ENCODE measurements around the gene PRKAR1B. TPM values are rescaled to one million over a fixed set of nuclear protein-coding genes. Genes with fewer than 3 reads are reported as not detected.

The PRKAR1B gene
- total and polyA plus RNA-seq, 10 of the 15 experiments (the other 5 are each of a cell fraction or from before 2014, with no cell fraction given) = 1.4 to 45.6 (median 19.3) TPM

DNA sequence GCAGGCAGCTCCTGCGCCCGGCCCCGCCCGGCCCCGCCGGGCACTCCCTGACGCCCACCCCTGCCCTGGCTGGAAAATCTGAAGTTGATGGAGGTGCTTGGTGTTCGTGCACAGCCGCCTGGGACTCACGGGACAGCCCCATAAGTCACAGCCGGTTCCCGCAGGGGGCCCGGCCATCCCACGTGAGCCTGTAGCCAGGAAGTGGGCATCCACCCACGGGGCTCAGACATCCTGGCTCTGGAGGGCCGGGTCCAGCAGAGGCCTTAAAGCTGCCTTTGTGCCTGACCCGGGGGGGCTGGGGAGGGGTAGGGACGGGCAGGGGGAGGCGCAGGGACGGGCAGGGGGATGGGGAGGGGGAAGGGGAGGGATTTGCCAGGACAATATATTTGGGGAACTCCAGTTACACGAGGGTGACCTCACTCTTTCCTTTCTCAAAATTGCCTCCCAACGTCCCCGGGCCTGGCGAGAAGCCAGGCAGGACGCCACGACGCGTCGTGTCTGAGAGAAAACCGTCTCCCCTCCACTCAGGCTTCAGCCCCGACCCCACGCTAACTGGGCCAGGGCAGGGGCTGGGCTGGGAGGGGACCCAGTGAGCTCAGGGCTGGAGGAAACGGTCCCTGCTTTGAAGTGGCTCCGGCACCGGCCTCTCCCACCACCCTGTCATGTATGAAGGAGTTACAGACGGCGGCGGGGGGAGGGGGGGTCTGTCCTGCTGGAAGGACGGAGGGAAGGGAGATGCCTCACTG lies 125.3 kb downstream of the PRKAR1B start (continued):
- TF ChIP-seq, protein P1, sequence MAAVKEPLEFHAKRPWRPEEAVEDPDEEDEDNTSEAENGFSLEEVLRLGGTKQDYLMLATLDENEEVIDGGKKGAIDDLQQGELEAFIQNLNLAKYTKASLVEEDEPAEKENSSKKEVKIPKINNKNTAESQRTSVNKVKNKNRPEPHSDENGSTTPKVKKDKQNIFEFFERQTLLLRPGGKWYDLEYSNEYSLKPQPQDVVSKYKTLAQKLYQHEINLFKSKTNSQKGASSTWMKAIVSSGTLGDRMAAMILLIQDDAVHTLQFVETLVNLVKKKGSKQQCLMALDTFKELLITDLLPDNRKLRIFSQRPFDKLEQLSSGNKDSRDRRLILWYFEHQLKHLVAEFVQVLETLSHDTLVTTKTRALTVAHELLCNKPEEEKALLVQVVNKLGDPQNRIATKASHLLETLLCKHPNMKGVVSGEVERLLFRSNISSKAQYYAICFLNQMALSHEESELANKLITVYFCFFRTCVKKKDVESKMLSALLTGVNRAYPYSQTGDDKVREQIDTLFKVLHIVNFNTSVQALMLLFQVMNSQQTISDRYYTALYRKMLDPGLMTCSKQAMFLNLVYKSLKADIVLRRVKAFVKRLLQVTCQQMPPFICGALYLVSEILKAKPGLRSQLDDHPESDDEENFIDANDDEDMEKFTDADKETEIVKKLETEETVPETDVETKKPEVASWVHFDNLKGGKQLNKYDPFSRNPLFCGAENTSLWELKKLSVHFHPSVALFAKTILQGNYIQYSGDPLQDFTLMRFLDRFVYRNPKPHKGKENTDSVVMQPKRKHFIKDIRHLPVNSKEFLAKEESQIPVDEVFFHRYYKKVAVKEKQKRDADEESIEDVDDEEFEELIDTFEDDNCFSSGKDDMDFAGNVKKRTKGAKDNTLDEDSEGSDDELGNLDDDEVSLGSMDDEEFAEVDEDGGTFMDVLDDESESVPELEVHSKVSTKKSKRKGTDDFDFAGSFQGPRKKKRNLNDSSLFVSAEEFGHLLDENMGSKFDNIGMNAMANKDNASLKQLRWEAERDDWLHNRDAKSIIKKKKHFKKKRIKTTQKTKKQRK (IDR thresholded peaks at IDR 0.05; ENCODE audit: low read depth, low read length) = no peak
- peak; percentile 88 for TF ChIP-seq IKZF1 (conservative IDR thresholded peaks at IDR 0.05)
- TF ChIP-seq, protein P2, sequence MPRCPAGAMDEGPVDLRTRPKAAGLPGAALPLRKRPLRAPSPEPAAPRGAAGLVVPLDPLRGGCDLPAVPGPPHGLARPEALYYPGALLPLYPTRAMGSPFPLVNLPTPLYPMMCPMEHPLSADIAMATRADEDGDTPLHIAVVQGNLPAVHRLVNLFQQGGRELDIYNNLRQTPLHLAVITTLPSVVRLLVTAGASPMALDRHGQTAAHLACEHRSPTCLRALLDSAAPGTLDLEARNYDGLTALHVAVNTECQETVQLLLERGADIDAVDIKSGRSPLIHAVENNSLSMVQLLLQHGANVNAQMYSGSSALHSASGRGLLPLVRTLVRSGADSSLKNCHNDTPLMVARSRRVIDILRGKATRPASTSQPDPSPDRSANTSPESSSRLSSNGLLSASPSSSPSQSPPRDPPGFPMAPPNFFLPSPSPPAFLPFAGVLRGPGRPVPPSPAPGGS (IDR thresholded peaks at IDR 0.05; ENCODE audit: borderline replicate concordance, insufficient read depth, low read depth, low read length, poor library complexity, severe bottlenecking) = peak; percentile 79
- TF ChIP-seq, protein P3, sequence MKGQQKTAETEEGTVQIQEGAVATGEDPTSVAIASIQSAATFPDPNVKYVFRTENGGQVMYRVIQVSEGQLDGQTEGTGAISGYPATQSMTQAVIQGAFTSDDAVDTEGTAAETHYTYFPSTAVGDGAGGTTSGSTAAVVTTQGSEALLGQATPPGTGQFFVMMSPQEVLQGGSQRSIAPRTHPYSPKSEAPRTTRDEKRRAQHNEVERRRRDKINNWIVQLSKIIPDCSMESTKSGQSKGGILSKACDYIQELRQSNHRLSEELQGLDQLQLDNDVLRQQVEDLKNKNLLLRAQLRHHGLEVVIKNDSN (IDR thresholded peaks at IDR 0.05; ENCODE audit: borderline replicate concordance, extremely low read length, insufficient read depth, low read depth, low read length) = peak; percentile 83
- TF ChIP-seq MYC (IDR thresholded peaks at IDR 0.05; ENCODE audit: insufficient read depth, insufficient read length, insufficient replicate concordance, low read length, severe bottlenecking) = no peak
- TF ChIP-seq, protein P4, sequence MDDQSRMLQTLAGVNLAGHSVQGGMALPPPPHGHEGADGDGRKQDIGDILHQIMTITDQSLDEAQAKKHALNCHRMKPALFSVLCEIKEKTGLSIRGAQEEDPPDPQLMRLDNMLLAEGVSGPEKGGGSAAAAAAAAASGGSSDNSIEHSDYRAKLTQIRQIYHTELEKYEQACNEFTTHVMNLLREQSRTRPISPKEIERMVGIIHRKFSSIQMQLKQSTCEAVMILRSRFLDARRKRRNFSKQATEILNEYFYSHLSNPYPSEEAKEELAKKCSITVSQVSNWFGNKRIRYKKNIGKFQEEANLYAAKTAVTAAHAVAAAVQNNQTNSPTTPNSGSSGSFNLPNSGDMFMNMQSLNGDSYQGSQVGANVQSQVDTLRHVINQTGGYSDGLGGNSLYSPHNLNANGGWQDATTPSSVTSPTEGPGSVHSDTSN (IDR thresholded peaks at IDR 0.05; ENCODE audit: insufficient replicate concordance, low read depth, low read length) = no peak
- no peak for TF ChIP-seq NR2C2 (IDR thresholded peaks at IDR 0.05; ENCODE audit: borderline replicate concordance, control insufficient read depth, insufficient read length, low read depth)
- 0 out of 2 replicates have a peak, but pooled peaks have one; percentile 31 for TF ChIP-seq SIN3A (IDR thresholded peaks at IDR 0.05; ENCODE audit: low read depth, low read length)
- 0 out of 2 replicates have a peak, but pooled peaks have one; percentile 37 for TF ChIP-seq POLR2AphosphoS2 (IDR thresholded peaks at IDR 0.05; ENCODE audit: low read depth, low read length)
- TF ChIP-seq ASH2L (IDR thresholded peaks at IDR 0.05; ENCODE audit: borderline replicate concordance, low read depth) = no peak
- peak; percentile 95 to 96 for TF ChIP-seq BHLHE40 (IDR thresholded peaks at IDR 0.05; ENCODE audit: borderline replicate concordance in 1 of 2, low read depth in 2 of 2, low read length in 1 of 2)
- TF ChIP-seq ZNF207 (IDR thresholded peaks at IDR 0.05; ENCODE audit: borderline replicate concordance) = no peak
- no peak for TF ChIP-seq SMC3 (IDR thresholded peaks at IDR 0.05; ENCODE audit: borderline replicate concordance, low read length)
- TF ChIP-seq CBX5 (IDR thresholded peaks at IDR 0.05; ENCODE audit: low read depth) = no peak
- no peak; the same call in 1 of the 2 replicates for TF ChIP-seq SREBF1 (IDR thresholded peaks at IDR 0.05; ENCODE audit: low read length)
- TF ChIP-seq HDAC6 (IDR thresholded peaks at IDR 0.05; ENCODE audit: unreplicated experiment) = no peak
- TF ChIP-seq CEBPB (IDR thresholded peaks at IDR 0.05; ENCODE audit: borderline replicate concordance in 1 of 2, low read depth in 2 of 2, low read length in 2 of 2) = no peak
- TF ChIP-seq, protein P5, sequence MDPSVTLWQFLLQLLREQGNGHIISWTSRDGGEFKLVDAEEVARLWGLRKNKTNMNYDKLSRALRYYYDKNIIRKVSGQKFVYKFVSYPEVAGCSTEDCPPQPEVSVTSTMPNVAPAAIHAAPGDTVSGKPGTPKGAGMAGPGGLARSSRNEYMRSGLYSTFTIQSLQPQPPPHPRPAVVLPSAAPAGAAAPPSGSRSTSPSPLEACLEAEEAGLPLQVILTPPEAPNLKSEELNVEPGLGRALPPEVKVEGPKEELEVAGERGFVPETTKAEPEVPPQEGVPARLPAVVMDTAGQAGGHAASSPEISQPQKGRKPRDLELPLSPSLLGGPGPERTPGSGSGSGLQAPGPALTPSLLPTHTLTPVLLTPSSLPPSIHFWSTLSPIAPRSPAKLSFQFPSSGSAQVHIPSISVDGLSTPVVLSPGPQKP (IDR thresholded peaks at IDR 0.05; ENCODE audit: low read depth, low read length) = 0 out of 2 replicates have a peak, but pooled peaks have one; percentile 60

All from GM12878 (cell line).